Fibroblast of the conjunctiva (primary cell): ENCODE measurements around the gene MPP1.

Source experiments
- DNase-seq: peaks from one replicate; pipeline ENCODE4 v3.0.0-alpha.2; 2010; ENCODE audit warnings: low read depth

The MPP1 gene

GRCh38 chrX:154775419-154776349 lies 29.6 kb downstream of the MPP1 start:
- DNase-seq: no peak

GRCh38 chrX:154774622-154775021 lies 30.7 kb downstream of the MPP1 start:
- no peak for DNase-seq

- peak; percentile 93 for DNase-seq
Measured at GRCh38 chrX:154762537-154763296, 42.6 kb downstream of the MPP1 start, which contains the start of gene DKC1. Gene DKC1, plus strand, starts transcription at chrX:154762864. Its CDS starts 102 bp downstream, at chrX:154762966.

- DNase-seq: no peak
Measured at GRCh38 chrX:154761977-154762536, 43.2 kb downstream of the MPP1 start.

GRCh38 chrX:154758696-154759095 lies 46.6 kb downstream of the MPP1 start:
- DNase-seq: no peak

GRCh38 chrX:154751669-154752271 lies 53.5 kb downstream of the MPP1 start:
- no peak for DNase-seq

GRCh38 chrX:154751203-154751668 lies 54.0 kb downstream of the MPP1 start:
- no peak for DNase-seq

GRCh38 chrX:154750301-154751202 lies 54.7 kb downstream of the MPP1 start, which contains the start of gene GAB3:
Gene GAB3, minus strand, starts transcription at chrX:154751077. Its CDS starts 52 bp downstream, at chrX:154751025.
- no peak for DNase-seq

GRCh38 chrX:154749856-154750255 lies 55.4 kb downstream of the MPP1 start:
- DNase-seq: no peak

GRCh38 chrX:154748712-154749339 lies 56.5 kb downstream of the MPP1 start:
- no peak for DNase-seq

- DNase-seq: no peak
Measured at GRCh38 chrX:154742613-154743012, 62.7 kb downstream of the MPP1 start.

- DNase-seq: no peak
Measured at GRCh38 chrX:154739952-154740465, 65.3 kb downstream of the MPP1 start.

GRCh38 chrX:154738011-154738738 lies 67.1 kb downstream of the MPP1 start:
- DNase-seq: peak; percentile 65

- DNase-seq: no peak
Measured at GRCh38 chrX:154737136-154737535, 68.1 kb downstream of the MPP1 start.

- peak; percentile 79 for DNase-seq
Measured at GRCh38 chrX:154735695-154736393, 69.4 kb downstream of the MPP1 start.

GRCh38 chrX:154734061-154734781 lies 71.1 kb downstream of the MPP1 start:
- DNase-seq: no peak

GRCh38 chrX:154733066-154733425 lies 72.2 kb downstream of the MPP1 start:
- no peak for DNase-seq

GRCh38 chrX:154732421-154733065 lies 72.7 kb downstream of the MPP1 start:
- no peak for DNase-seq
